ENCODE results near the gene GALNT18. TPM values are rescaled to one million over a fixed set of nuclear protein-coding genes. Genes with fewer than 3 reads are reported as not detected.

The GALNT18 gene
- total RNA-seq, 1 donor from 2014 or later = 0.53 TPM

DNA sequence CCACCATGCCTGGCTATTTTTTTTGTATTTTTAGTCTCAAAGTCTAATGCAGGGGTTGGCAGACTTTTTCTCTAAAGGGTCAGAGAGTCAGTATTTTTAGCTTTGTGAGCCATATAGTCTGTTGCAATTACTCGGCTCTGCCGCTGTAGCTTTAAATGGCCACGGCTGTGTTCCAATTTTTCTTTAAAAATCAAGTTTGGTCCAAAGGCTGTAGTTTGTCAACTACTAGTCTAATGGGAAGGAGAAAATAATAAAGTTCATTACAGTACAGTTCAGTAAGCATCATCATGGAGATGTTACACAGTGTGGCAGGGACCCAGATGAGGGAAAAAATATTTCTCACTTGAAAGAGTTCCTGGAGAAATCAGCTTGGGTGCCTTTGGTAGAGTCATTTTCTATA, 376.4 kb downstream of the GALNT18 start:
- DNase-seq (ENCODE audit: low read depth, low spot score) = no peak

- DNase-seq (ENCODE audit: low read depth, low spot score) = no peak
Measured at GRCh38 chr11:11244470-11245080, 377.2 kb downstream of the GALNT18 start.

- DNase-seq (ENCODE audit: low read depth, low spot score) = no peak
Measured at GRCh38 chr11:11243590-11244469, 378.0 kb downstream of the GALNT18 start.

DNA sequence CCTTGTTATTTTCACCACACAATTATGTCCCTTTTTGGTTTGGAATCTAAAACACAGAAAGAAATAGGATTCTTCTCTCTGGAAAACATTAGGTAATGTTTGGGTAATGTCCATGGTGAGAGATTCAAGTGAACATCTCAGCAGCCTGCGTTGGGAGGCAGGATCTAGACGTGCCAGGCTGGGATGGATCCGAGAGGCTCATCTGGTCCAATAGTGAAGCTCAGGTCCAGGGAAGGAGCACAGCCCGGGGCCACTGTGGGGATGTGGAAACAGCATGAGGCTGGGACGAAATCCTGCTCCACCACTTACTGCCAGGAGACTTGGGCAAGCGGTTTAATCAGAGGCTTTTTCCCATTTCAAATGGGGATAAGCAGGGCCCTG, 378.6 kb downstream of the GALNT18 start:
- no peak for DNase-seq (ENCODE audit: low read depth, low spot score)

- DNase-seq (ENCODE audit: low read depth, low spot score) = no peak
Measured at GRCh38 chr11:11241284-11241683, 380.5 kb downstream of the GALNT18 start.

- no peak for DNase-seq (ENCODE audit: low read depth, low spot score)
Measured at GRCh38 chr11:11239959-11240358, 381.8 kb downstream of the GALNT18 start.

GRCh38 chr11:11237070-11237832, 384.6 kb downstream of the GALNT18 start:
- no peak for DNase-seq (ENCODE audit: low read depth, low spot score)

DNA sequence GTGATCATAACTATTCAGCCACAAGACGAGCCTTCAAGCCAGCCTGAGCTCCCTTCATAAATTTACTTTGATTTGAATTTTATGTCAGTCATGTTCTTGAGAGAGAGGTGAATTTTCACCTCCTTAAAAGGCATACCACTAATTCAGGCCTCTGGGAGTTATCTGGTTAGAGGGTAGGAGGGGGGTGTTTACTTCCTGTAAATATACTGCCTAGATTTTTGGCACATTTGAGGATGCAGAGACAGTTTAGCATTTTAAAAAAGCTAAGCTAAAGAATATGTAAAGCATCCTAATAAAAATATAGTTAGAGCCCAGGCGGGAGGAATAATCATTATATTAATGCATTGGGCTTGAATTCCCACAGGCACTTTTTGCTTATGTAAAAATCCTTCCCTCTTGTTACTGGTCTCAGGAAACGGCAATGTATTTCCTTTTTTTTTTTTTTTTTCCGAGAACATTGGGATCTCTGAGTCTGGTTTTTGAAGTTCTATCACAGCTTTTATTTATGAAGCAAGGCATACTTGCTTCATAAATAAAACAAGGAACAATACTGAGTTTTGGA, 385.2 kb downstream of the GALNT18 start:
- no peak for DNase-seq (ENCODE audit: low read depth, low spot score)

- DNase-seq (ENCODE audit: low read depth, low spot score) = no peak
Measured at GRCh38 chr11:11231763-11232162, 390.0 kb downstream of the GALNT18 start.

DNA sequence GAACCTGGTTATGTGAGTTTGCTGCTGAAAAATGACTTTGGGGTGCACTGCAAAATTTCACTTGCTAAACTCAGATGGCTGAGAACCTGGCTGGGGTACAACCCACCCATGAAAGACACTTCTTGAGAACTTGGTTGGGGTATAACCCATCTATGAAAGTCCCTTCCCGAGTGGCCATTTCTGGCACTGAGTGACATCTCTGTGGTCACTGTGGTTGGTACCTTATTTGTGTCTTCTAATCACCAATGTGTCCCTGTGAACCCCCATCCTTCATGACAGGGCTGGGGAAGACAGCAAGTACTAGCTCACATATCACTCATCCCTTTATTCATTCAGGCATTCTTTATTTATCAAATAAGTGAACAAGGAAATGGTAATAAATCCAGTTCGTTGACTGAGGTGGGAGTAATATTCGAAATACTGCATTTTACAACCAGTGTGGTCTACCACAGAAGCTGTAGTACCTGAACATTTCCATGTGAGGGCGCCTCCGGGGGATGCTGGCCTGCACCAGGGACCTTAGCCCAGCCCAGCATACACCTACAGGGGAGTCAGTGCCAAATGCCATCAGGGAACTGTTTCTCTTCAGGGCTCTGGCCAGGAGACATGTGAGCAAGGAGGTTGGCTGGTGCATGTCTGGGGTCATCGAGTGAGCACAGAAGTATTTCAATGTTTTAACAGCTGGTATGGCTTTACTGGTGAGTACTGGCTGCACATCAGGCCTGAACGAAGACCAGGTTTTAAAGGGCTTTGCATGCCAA, 390.8 kb downstream of the GALNT18 start:
- no peak for DNase-seq (ENCODE audit: low read depth, low spot score)

GRCh38 chr11:11230087-11230486, 391.7 kb downstream of the GALNT18 start:
- DNase-seq (ENCODE audit: low read depth, low spot score) = no peak

DNA sequence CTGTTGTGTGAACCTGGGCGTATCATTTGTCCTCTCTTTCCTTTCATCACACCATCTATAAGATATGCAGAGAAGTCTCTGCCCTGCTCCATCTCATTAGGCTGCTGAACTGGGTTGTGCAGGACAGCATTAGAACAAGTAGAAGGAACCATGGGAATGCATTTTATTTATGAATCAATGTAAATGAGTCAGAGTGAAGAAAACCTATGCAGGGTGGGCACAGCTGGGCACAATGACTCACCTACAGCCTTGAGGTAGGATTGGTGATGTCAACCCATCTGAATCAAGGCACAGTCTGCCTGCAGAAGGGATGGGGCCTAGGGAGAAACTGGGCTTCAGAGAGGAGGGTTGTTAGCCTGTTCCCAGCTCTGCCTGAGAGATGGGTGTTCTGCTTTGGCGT, 392.2 kb downstream of the GALNT18 start:
- no peak for DNase-seq (ENCODE audit: low read depth, low spot score)

DNA sequence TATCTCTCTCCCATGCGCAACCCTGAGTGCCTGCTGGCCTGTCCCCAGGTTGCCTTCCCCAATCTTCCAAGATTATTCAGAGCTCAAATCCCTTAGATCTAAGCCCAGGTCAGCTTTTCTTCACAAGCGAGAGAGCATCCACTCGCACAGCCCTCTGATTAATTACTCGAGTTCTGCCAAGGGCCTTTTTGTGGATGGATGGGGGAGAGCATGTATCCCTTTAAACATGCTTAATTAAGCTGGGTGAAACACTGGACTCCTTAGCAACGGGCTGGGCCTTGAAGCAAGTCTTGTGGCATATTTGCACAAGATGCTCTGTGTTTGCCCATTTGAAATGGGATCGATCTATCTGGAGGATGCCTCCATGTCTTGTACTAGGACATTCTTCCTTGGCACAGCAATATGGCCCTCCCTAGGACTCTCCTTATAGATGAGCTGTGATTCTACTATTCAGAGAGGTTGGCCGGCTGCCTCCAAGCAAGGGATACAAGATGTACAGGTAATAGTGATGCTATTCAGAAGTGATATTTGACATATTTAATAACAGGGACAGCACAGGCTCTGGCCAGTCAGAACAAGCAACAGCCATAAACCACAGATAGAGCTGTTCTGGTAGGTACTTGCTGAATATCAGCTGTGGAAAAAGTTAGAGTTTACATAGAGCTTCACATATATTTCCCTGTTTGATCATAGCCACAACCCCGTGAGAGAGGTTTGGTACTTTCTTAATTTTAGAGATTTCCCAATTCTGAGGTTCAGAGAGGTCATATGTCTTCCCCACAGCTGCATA, 394.3 kb downstream of the GALNT18 start:
- DNase-seq (ENCODE audit: low read depth, low spot score) = no peak

Other genes with a start within 250 kb of the GALNT18 start
- 61.9 and 73.3 TPM in 2 replicates for gene USP47, start 220.0 kb upstream of the GALNT18 start, total RNA-seq